GM12878 (cell line): ENCODE results near the gene ITPKB. TPM values are rescaled to one million over a fixed set of nuclear protein-coding genes. Genes with fewer than 3 reads are reported as not detected.

ENCODE experiments used
- ATAC-seq: fragments of 200-7000 bp; cut with Tn5 transposase; 3 replicates; pipeline ENCODE4 v1.9.1; 2020; ENCODE audit warnings: mild to moderate bottlenecking, moderate library complexity
- BruUV-seq: library from RNA; stranded (reverse); fragments of 400-500 nt; replicated peaks from 2 replicates; lab custom pipeline; 2021; lab: Mats Ljungman, UMichigan
- CTCF ChIA-PET: fragments of 300-600 bp; sonication (Branson Sonifier 250); formaldehyde crosslinking; extraction: SDS; loops from one replicate; lab custom pipeline; 2021; ENCODE audit warnings: inconsistent platforms; lab: Yijun Ruan, JAX
- POLR2A ChIA-PET: fragments of 350-600 bp; formaldehyde crosslinking; extraction: SDS; loops from one replicate; lab custom pipeline; 2021; ENCODE audit warnings: inconsistent platforms; lab: Charles Lee
- RAD21 ChIA-PET: fragments of 300-600 bp; sonication (Branson Sonifier 250); formaldehyde crosslinking; loops from one replicate; lab custom pipeline; 2023; ENCODE audit warnings: antibody characterized with exemption; ENCODE audit not compliant: unreplicated experiment; lab: Charles Lee
- SMC1A ChIA-PET: fragments of 300-600 bp; sonication (Branson Sonifier 250); formaldehyde crosslinking; loops from one replicate; lab custom pipeline; 2023; ENCODE audit not compliant: unreplicated experiment, uncharacterized antibody; lab: Charles Lee
- DNase-seq: peaks from one replicate; pipeline ENCODE4 v3.0.0-alpha.2; 2011; ENCODE audit warnings: low read depth, low spot score
- FAIRE-seq: peaks from 3 replicates; lab custom pipeline; 2011; peaks lifted over from hg19 to GRCh38; lab: Jason Lieb, UNC
- H2AFZ ChIP-seq: 2 replicates; pipeline ENCODE4 v1.6.0; 2011; ENCODE audit warnings: low read depth, low read length, control low read depth; ENCODE audit not compliant: control insufficient read depth
- H3K27ac ChIP-seq: 2 replicates; pipeline ENCODE4 v1.5.1; 2011; ENCODE audit warnings: control low read depth; ENCODE audit not compliant: control insufficient read depth, insufficient read depth
- H3K27me3 ChIP-seq, 2 experiments: replicated peaks in 1 of 2; 2 replicates each; pipeline versions ENCODE4 v1.6.0 to v1.6.1; 2011; ENCODE audit warnings: low read length in 1 of 2; ENCODE audit not compliant: control insufficient read depth in 2 of 2, insufficient read depth in 2 of 2
- H3K36me3 ChIP-seq, 2 experiments: 2 replicates each; pipeline ENCODE4 v1.5.1; 2011; ENCODE audit warnings: low read length in 1 of 2; ENCODE audit not compliant: control insufficient read depth in 2 of 2, insufficient read depth in 2 of 2
- H3K4me1 ChIP-seq: 2 replicates; pipeline ENCODE4 v1.6.1; 2011; ENCODE audit warnings: mild to moderate bottlenecking, low read length, moderate library complexity, mixed read lengths; ENCODE audit not compliant: control insufficient read depth, insufficient read depth
- H3K4me2 ChIP-seq: 2 replicates; pipeline ENCODE4 v1.6.0; 2011; ENCODE audit warnings: control low read depth; ENCODE audit not compliant: control insufficient read depth, insufficient read depth
- H3K4me3 ChIP-seq: fragments of 200-600 bp; sonication (generic); 2 replicates; pipeline ENCODE4 v1.5.1; 2016
- H3K79me2 ChIP-seq: 2 replicates; pipeline ENCODE4 v1.6.0; 2011; ENCODE audit warnings: low read length; ENCODE audit not compliant: control insufficient read depth, insufficient read depth
- H3K9ac ChIP-seq: 2 replicates; pipeline ENCODE4 v1.8.0; 2011; ENCODE audit warnings: low read length, control low read depth, mixed read lengths; ENCODE audit not compliant: control insufficient read depth, insufficient read depth
- H3K9me3 ChIP-seq: replicated peaks from 3 replicates; pipeline ENCODE4 v1.5.1; 2011; ENCODE audit warnings: mild to moderate bottlenecking, low read length; ENCODE audit not compliant: control insufficient read depth, insufficient read depth
- H4K20me1 ChIP-seq: 2 replicates; pipeline ENCODE4 v1.6.0; 2011; ENCODE audit not compliant: control insufficient read depth, insufficient read depth
- ATF7 ChIP-seq: fragments of 450-650 bp; IDR thresholded peaks from 2 replicates; pipeline ENCODE4 v1.6.1; 2016; ENCODE audit warnings: low read depth, mild to moderate bottlenecking
- BHLHE40 ChIP-seq, 2 experiments: fragments of 450-650 bp in 1 of 2; IDR thresholded peaks; 2 replicates each; pipeline ENCODE4 v1.6.1; 2011 to 2017; ENCODE audit warnings: low read depth in 2 of 2, borderline replicate concordance in 1 of 2, improper control_type of control experiment in 1 of 2, low read length in 1 of 2, mild to moderate bottlenecking in 1 of 2
- CEBPB ChIP-seq, 2 experiments: fragments of 150-350 bp in 1 of 2; IDR thresholded peaks; 2 replicates each; pipeline ENCODE4 v1.6.1; 2012 to 2014; ENCODE audit warnings: low read depth in 2 of 2, low read length in 2 of 2, borderline replicate concordance in 1 of 2, inconsistent platforms in 1 of 2
- CHD2 ChIP-seq: IDR thresholded peaks from 2 replicates; pipeline ENCODE4 v1.6.1; 2011; ENCODE audit warnings: low read depth, low read length, improper control_type of control experiment, borderline replicate concordance
- DPF2 ChIP-seq: fragments of 450-650 bp; IDR thresholded peaks from 2 replicates; pipeline ENCODE4 v1.6.1; 2017; ENCODE audit warnings: mild to moderate bottlenecking
- E2F4 ChIP-seq: IDR thresholded peaks from 2 replicates; pipeline ENCODE4 v1.6.1; 2012; ENCODE audit warnings: low read depth, low read length, improper control_type of control experiment
- HCFC1 ChIP-seq: fragments of 150-350 bp; IDR thresholded peaks from 2 replicates; pipeline ENCODE4 v1.6.1; 2014; ENCODE audit warnings: low read length
- IRF3 ChIP-seq: fragments of 450-650 bp; IDR thresholded peaks from 2 replicates; pipeline ENCODE4 v1.6.1; 2014; ENCODE audit warnings: mild to moderate bottlenecking
- NFYA ChIP-seq: IDR thresholded peaks from 2 replicates; pipeline ENCODE4 v1.6.1; 2011; ENCODE audit warnings: low read depth, mild to moderate bottlenecking, low read length, improper control_type of control experiment, borderline replicate concordance
- POLR2A ChIP-seq: IDR thresholded peaks from 2 replicates; pipeline ENCODE4 v1.6.1; 2011; ENCODE audit warnings: low read depth, mild to moderate bottlenecking, low read length
- RAD21 ChIP-seq: IDR thresholded peaks from 2 replicates; pipeline ENCODE4 v1.6.1; 2011; ENCODE audit warnings: mild to moderate bottlenecking, low read depth, low read length, moderate library complexity; ENCODE audit not compliant: insufficient read depth
- RCOR1 ChIP-seq: conservative IDR thresholded peaks from 2 replicates; pipeline ENCODE4 v1.6.1; 2012; ENCODE audit warnings: low read depth, low read length, improper control_type of control experiment
- RELA ChIP-seq: fragments of 450-650 bp; IDR thresholded peaks from 2 replicates; pipeline ENCODE4 v1.8.0; 2014; ENCODE audit warnings: borderline replicate concordance; ENCODE audit not compliant: partially characterized antibody
- RFX5 ChIP-seq: IDR thresholded peaks from 2 replicates; pipeline ENCODE4 v1.6.1; 2011; ENCODE audit warnings: low read depth, low read length, improper control_type of control experiment
- TCF3 ChIP-seq: IDR thresholded peaks from 2 replicates; pipeline ENCODE4 v1.6.1; 2012; ENCODE audit warnings: low read depth, mild to moderate bottlenecking, low read length, borderline replicate concordance; ENCODE audit not compliant: insufficient read depth
- ZBTB40 ChIP-seq: fragments of 450-650 bp; IDR thresholded peaks from 2 replicates; pipeline ENCODE4 v1.6.1; 2016; ENCODE audit warnings: mild to moderate bottlenecking, moderate library complexity, borderline replicate concordance
- ZNF207 ChIP-seq: fragments of 450-650 bp; IDR thresholded peaks from 2 replicates; pipeline ENCODE4 v1.6.1; 2014; ENCODE audit warnings: antibody characterized with exemption, mild to moderate bottlenecking, borderline replicate concordance
- ZNF217 ChIP-seq: fragments of 450-650 bp; IDR thresholded peaks from 2 replicates; pipeline ENCODE4 v1.6.1; 2017; ENCODE audit warnings: antibody characterized with exemption, mild to moderate bottlenecking
- WGBS: methylation state at CpG from one replicate; pipeline ENCODE4 v1.1.6; 2016; ENCODE audit warnings: low lambda C conversion rate; ENCODE audit not compliant: insufficient replicate concordance, insufficient coverage; ENCODE audit errors: missing lambda C conversion rate; 5-methylcytosine and 5-hydroxymethylcytosine counted together
- in situ Hi-C: fragments of 300-500 bp; cut with MboI; formaldehyde crosslinking; loops from 9 replicates; pipeline ENCODE4 v1.14.3; 2018; ENCODE audit warnings: mixed read lengths
- intact Hi-C: fragments of 100-400 bp; cut with micrococcal nuclease; formaldehyde crosslinking; loops from one replicate; pipeline ENCODE4 v1.14.2; 2022; ENCODE audit not compliant: unreplicated experiment
- polyA plus RNA-seq, 11 experiments: library from polyadenylated mRNA; depleted of rRNA in 4 of 11; unstranded in 6 of 11; stranded (reverse) in 5 of 11; fragments of >200 nt; fragmentation: Nextera tagmentation in 4 of 11; fragmentation: Illumina TruSeq in 1 of 11; extraction: Ambion mirVana in 4 of 11; extraction: Trizol in 1 of 11; gene quantifications; 1 replicate in 1 of 11; 2 replicates in 10 of 11; pipeline versions ENCODE4 v1.2.1 to v1.2.3, GENCODE V29; 2011 to 2016; ENCODE audit warnings: inconsistent platforms in 2 of 11, missing spikeins in 2 of 11, low read depth in 1 of 11
- total RNA-seq, 4 experiments: library from RNA; depleted of rRNA in 3 of 4; stranded (reverse); fragments of >200 nt in 3 of 4; fragmentation: Illumina TruSeq in 1 of 4; extraction: Trizol in 1 of 4; gene quantifications; 2 replicates each; pipeline versions ENCODE4 v1.2.1 to v1.2.3, GENCODE V29; 2013 to 2021

Gene ITPKB
- total and polyA plus RNA-seq, 10 of the 15 experiments (the other 5 are each of a cell fraction or from before 2014, with no cell fraction given), result 1.3 to 38.7 (median 12.9) TPM

- no peak for ATAC-seq
- Histone ChIP-seq H2AFZ (no peak overlapping the region), H3K36me3 (no peaks in the 10 kb centered on the region), H3K4me1 (no peaks in the 10 kb centered on the region; the same call in 1 of the 2 replicates), H3K9me3 (no peaks in the 10 kb centered on the region), H3K4me3 (no peak overlapping the region), H3K27ac (no peak overlapping the region), H3K79me2 (no peaks in the 10 kb centered on the region), H3K27me3 (no peaks in the 10 kb centered on the region), H3K4me2 (no peak overlapping the region), H3K9ac (no peak overlapping the region), H4K20me1 (no peaks in the 10 kb centered on the region)
- BruUV-seq, result no TSS peak
- intact Hi-C loops (no loop called here), in situ Hi-C loops (no loop called here)
- ChIA-PET SMC1A (interaction anchor here (0.6 kb wide), 1 partner anchor 39 kb away, joined by 3 read pairs; no protein-coding TSS in a partner anchor), CTCF (no interaction called here), RAD21 (interaction anchor here (1.4 kb wide), 1 partner anchor 66 kb away, joined by 3 read pairs; no protein-coding TSS in a partner anchor), POLR2A (interaction anchor here (0.6 kb wide), 1 partner anchor 47 kb away, joined by 3 read pairs; no protein-coding TSS in a partner anchor)
- DNase-seq, result no peak
- no peak for FAIRE-seq
- TF ChIP-seq BHLHE40 (IDR thresholded peaks at IDR 0.05; ENCODE audit: borderline replicate concordance in 1 of 2, low read depth in 2 of 2, low read length in 1 of 2) (no peak), ZNF217 (no peak), TCF3 (no peak), DPF2 (no peak), NFYA (no peak), IRF3 (no peak), RFX5 (no peak), CHD2 (no peak), RCOR1 (no peak), HCFC1 (no peak), POLR2A (no peak), RELA (no peak), ATF7 (no peak), RAD21 (no peak), E2F4 (no peak), ZBTB40 (no peak), ZNF207 (no peak), CEBPB (IDR thresholded peaks at IDR 0.05; ENCODE audit: borderline replicate concordance in 1 of 2, low read depth in 2 of 2, low read length in 2 of 2) (no peak)
- 72% methylated on average over 5 of the region's 5 CpGs for WGBS
Observed at GRCh38 chr1:226778657-226779058, 39.6 kb upstream of the ITPKB start.
